HepG2 (cell line): ENCODE measurements around the gene ACOT9. TPM values are rescaled to one million over a fixed set of nuclear protein-coding genes. Genes with fewer than 3 reads are reported as not detected.
A peak's percentile ranks its signal among the peaks of the same experiment; 100 is the strongest.

Experiments
- NBN ChIP-seq: fragments of 450-650 bp; conservative IDR thresholded peaks from 2 replicates; pipeline ENCODE4 v1.6.1; 2017
- ONECUT2 ChIP-seq: sonication (generic); formaldehyde crosslinking; IDR thresholded peaks from 2 replicates; pipeline ENCODE4 v1.4.0; 2020; ENCODE audit warnings: missing genetic modification reagents
- PHF21A ChIP-seq: sonication (generic); formaldehyde crosslinking; IDR thresholded peaks from 2 replicates; pipeline ENCODE4 v1.5.0; 2020; ENCODE audit warnings: mild to moderate bottlenecking, missing genetic modification reagents
- RBFOX2 ChIP-seq: fragments of 200-400 bp; formaldehyde crosslinking; IDR thresholded peaks from 2 replicates; pipeline ENCODE4 v1.6.1; 2017; ENCODE audit warnings: low read depth, mild to moderate bottlenecking, low read length
- SAFB2 ChIP-seq: sonication (generic); formaldehyde crosslinking; IDR thresholded peaks from 2 replicates; pipeline ENCODE4 v1.5.1; 2020; ENCODE audit warnings: missing genetic modification reagents, low read depth, mild to moderate bottlenecking, borderline replicate concordance
- SMARCC2 ChIP-seq: fragments of 450-650 bp; IDR thresholded peaks from 2 replicates; pipeline ENCODE4 v1.6.1; 2017; ENCODE audit warnings: antibody characterized with exemption, mild to moderate bottlenecking
- WIZ ChIP-seq: sonication (generic); formaldehyde crosslinking; IDR thresholded peaks from 2 replicates; pipeline ENCODE4 v1.5.1; 2020; ENCODE audit warnings: mild to moderate bottlenecking, missing genetic modification reagents
- ZFP1 ChIP-seq: IDR thresholded peaks from 2 replicates; pipeline ENCODE4 v1.6.1; 2016
- ZNF619 ChIP-seq: sonication (generic); formaldehyde crosslinking; IDR thresholded peaks from 2 replicates; pipeline ENCODE4 v1.4.0; 2020; ENCODE audit warnings: mild to moderate bottlenecking, missing genetic modification reagents
- polyA plus RNA-seq, 8 experiments: library from polyadenylated mRNA; depleted of rRNA in 3 of 8; stranded (reverse) in 7 of 8; unstranded in 1 of 8; fragments of >200 nt; fragmentation: Illumina TruSeq in 4 of 8; extraction: Trizol in 4 of 8; gene quantifications; 2 replicates each; pipeline versions ENCODE4 v1.2.1 to v1.2.3, GENCODE V29; 2011 to 2016; ENCODE audit warnings: low read depth in 4 of 8, missing spikeins in 1 of 8, mixed read lengths in 1 of 8; ENCODE audit not compliant: insufficient read depth in 1 of 8
- total RNA-seq, 5 experiments: library from RNA; depleted of rRNA; stranded (reverse); fragments of >200 nt; fragmentation: Illumina TruSeq; extraction: Trizol; gene quantifications; 2 replicates each; pipeline ENCODE4 v1.2.3, GENCODE V29; 2016; ENCODE audit warnings: low read depth in 1 of 5
- TF ChIP-seq, protein P1 (sequence below): sonication (generic); formaldehyde crosslinking; IDR thresholded peaks from 2 replicates; pipeline ENCODE4 v1.8.0; 2022; ENCODE audit warnings: low read depth, missing genetic modification reagents
- TF ChIP-seq, protein P2 (sequence below): sonication (generic); formaldehyde crosslinking; IDR thresholded peaks from 2 replicates; pipeline ENCODE4 v1.4.0; 2020; ENCODE audit warnings: missing genetic modification reagents
- TF ChIP-seq, protein P3 (sequence below): sonication (generic); formaldehyde crosslinking; IDR thresholded peaks from 2 replicates; pipeline ENCODE4 v1.5.0; 2020; ENCODE audit warnings: missing genetic modification reagents
- TF ChIP-seq, protein P4 (sequence below): sonication (generic); formaldehyde crosslinking; IDR thresholded peaks from 2 replicates; pipeline ENCODE4 v1.4.0; 2020; ENCODE audit warnings: missing genetic modification reagents
- TF ChIP-seq, protein P5 (sequence below): sonication (generic); formaldehyde crosslinking; conservative IDR thresholded peaks from 2 replicates; pipeline ENCODE4 v1.4.0; 2020; ENCODE audit warnings: mild to moderate bottlenecking, missing genetic modification reagents, moderate library complexity
- TF ChIP-seq, protein P6 (sequence below): sonication (generic); formaldehyde crosslinking; IDR thresholded peaks from 2 replicates; pipeline ENCODE4 v1.4.0; 2020; ENCODE audit warnings: missing genetic modification reagents

The ACOT9 gene
- total and polyA plus RNA-seq, 2 of the 13 experiments (the other 11 are each of a cell fraction or from before 2014, with no cell fraction given): 33.3 to 36.9 TPM

DNA sequence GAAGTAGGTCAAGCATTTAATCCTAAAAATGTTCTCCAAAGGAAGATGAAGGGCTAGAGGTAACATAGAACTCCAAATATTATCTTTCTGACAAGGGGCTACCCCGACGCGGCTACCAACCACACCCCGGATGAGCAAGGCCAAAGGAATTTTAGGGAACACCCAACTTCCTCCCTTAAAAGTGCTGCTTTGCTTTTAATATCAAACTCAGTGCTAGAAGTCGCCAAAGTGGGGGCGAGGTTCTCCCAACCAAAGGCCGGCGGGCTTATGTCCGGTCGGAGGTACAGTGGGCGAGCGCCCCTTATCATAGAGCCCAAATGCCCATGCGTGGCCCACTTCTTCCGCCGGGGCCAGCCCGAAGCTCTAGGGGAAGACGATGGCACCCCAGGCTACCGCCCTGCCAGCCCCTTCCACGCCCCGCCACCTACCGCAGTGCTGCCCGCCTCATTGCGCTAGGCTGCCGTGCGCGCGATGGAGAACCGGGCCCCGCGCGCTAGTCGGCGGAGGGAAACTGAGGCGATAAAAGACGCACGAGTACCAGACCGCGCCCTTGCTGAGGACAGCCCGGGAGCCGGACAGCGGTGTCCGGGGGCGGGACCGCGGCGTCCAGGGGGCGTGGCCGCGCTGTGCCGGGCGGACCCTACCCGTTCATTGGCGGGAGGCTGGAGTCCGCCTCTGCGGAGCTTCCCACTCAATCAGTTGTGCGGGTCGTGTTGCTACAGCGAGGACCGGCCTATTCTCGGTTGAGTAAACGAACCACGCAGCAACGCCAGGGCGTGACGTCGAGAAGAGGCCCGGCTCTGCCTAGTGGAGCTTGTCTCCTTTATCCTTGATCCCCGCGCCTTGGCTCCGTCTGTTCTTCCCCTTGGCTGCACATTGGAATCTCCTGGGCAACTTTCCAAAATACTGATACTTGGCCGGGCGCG lies at the start of gene ACOT9 (continued):
- TF ChIP-seq, protein P1, sequence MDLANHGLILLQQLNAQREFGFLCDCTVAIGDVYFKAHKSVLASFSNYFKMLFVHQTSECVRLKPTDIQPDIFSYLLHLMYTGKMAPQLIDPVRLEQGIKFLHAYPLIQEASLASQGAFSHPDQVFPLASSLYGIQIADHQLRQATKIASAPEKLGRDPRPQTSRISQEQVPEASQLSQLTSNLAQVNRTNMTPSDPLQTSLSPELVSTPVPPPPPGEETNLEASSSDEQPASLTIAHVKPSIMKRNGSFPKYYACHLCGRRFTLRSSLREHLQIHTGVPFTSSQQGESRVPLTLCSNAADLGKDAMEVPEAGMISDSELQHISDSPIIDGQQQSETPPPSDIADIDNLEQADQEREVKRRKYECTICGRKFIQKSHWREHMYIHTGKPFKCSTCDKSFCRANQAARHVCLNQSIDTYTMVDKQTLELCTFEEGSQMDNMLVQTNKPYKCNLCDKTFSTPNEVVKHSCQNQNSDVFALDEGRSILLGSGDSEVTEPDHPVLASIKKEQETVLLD (CRISPR knock-in tag): 0 out of 2 replicates have a peak, but pooled peaks have one; percentile 29
- TF ChIP-seq, protein P2, sequence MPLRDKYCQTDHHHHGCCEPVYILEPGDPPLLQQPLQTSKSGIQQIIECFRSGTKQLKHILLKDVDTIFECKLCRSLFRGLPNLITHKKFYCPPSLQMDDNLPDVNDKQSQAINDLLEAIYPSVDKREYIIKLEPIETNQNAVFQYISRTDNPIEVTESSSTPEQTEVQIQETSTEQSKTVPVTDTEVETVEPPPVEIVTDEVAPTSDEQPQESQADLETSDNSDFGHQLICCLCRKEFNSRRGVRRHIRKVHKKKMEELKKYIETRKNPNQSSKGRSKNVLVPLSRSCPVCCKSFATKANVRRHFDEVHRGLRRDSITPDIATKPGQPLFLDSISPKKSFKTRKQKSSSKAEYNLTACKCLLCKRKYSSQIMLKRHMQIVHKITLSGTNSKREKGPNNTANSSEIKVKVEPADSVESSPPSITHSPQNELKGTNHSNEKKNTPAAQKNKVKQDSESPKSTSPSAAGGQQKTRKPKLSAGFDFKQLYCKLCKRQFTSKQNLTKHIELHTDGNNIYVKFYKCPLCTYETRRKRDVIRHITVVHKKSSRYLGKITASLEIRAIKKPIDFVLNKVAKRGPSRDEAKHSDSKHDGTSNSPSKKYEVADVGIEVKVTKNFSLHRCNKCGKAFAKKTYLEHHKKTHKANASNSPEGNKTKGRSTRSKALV (CRISPR knock-in tag): 0 out of 2 replicates have a peak, but pooled peaks have one; percentile 49
- TF ChIP-seq ONECUT2 (CRISPR knock-in tag) (no peak), ZFP1 (CRISPR knock-in tag) (no peak), SMARCC2 (no peak), WIZ (CRISPR knock-in tag) (0 out of 2 replicates have a peak, but pooled peaks have one; percentile 39), NBN (no peak), RBFOX2 (peak; percentile 82), SAFB2 (CRISPR knock-in tag) (0 out of 2 replicates have a peak, but pooled peaks have one; percentile 61), PHF21A (CRISPR knock-in tag) (peak; percentile 49; the same call in 1 of the 2 replicates), ZNF619 (CRISPR knock-in tag) (no peak)
- TF ChIP-seq, protein P3, sequence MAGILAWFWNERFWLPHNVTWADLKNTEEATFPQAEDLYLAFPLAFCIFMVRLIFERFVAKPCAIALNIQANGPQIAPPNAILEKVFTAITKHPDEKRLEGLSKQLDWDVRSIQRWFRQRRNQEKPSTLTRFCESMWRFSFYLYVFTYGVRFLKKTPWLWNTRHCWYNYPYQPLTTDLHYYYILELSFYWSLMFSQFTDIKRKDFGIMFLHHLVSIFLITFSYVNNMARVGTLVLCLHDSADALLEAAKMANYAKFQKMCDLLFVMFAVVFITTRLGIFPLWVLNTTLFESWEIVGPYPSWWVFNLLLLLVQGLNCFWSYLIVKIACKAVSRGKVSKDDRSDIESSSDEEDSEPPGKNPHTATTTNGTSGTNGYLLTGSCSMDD (CRISPR knock-in tag): no peak
- TF ChIP-seq, protein P4, sequence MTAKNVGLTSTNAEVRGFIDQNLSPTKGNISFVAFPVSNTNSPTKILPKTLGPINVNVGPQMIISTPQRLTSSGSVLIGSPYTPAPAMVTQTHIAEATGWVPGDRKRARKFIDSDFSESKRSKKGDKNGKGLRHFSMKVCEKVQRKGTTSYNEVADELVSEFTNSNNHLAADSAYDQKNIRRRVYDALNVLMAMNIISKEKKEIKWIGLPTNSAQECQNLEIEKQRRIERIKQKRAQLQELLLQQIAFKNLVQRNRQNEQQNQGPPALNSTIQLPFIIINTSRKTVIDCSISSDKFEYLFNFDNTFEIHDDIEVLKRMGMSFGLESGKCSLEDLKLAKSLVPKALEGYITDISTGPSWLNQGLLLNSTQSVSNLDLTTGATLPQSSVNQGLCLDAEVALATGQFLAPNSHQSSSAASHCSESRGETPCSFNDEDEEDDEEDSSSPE: peak; percentile 47
- TF ChIP-seq, protein P5, sequence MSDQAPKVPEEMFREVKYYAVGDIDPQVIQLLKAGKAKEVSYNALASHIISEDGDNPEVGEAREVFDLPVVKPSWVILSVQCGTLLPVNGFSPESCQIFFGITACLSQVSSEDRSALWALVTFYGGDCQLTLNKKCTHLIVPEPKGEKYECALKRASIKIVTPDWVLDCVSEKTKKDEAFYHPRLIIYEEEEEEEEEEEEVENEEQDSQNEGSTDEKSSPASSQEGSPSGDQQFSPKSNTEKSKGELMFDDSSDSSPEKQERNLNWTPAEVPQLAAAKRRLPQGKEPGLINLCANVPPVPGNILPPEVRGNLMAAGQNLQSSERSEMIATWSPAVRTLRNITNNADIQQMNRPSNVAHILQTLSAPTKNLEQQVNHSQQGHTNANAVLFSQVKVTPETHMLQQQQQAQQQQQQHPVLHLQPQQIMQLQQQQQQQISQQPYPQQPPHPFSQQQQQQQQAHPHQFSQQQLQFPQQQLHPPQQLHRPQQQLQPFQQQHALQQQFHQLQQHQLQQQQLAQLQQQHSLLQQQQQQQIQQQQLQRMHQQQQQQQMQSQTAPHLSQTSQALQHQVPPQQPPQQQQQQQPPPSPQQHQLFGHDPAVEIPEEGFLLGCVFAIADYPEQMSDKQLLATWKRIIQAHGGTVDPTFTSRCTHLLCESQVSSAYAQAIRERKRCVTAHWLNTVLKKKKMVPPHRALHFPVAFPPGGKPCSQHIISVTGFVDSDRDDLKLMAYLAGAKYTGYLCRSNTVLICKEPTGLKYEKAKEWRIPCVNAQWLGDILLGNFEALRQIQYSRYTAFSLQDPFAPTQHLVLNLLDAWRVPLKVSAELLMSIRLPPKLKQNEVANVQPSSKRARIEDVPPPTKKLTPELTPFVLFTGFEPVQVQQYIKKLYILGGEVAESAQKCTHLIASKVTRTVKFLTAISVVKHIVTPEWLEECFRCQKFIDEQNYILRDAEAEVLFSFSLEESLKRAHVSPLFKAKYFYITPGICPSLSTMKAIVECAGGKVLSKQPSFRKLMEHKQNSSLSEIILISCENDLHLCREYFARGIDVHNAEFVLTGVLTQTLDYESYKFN: 0 out of 2 replicates have a peak, but pooled peaks have one; percentile 20
- TF ChIP-seq, protein P6, sequence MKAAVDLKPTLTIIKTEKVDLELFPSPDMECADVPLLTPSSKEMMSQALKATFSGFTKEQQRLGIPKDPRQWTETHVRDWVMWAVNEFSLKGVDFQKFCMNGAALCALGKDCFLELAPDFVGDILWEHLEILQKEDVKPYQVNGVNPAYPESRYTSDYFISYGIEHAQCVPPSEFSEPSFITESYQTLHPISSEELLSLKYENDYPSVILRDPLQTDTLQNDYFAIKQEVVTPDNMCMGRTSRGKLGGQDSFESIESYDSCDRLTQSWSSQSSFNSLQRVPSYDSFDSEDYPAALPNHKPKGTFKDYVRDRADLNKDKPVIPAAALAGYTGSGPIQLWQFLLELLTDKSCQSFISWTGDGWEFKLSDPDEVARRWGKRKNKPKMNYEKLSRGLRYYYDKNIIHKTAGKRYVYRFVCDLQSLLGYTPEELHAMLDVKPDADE (CRISPR knock-in tag): 0 out of 2 replicates have a peak, but pooled peaks have one; percentile 41
